ENCODE measurements around the gene OR56A4.

Gene OR56A4, protein sequence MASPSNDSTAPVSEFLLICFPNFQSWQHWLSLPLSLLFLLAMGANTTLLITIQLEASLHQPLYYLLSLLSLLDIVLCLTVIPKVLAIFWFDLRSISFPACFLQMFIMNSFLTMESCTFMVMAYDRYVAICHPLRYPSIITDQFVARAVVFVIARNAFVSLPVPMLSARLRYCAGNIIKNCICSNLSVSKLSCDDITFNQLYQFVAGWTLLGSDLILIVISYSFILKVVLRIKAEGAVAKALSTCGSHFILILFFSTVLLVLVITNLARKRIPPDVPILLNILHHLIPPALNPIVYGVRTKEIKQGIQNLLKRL
- total RNA-seq, result 0 to 0.99 (median 0) reads per million in 17 experiments

- no peak for DNase-seq
Observed at GRCh38 chr11:6006846-6007245, at the start of gene OR56A4. OR56A4 (minus strand) TSS chr11:6006946; CDS start chr11:6002992, 3,954 bp downstream.

- no peak for DNase-seq
Observed at GRCh38 chr11:6055569-6055968, 48.8 kb upstream of the OR56A4 start.

- no peak for DNase-seq
Observed at GRCh38 chr11:6052374-6052773, 45.6 kb upstream of the OR56A4 start.

DNA sequence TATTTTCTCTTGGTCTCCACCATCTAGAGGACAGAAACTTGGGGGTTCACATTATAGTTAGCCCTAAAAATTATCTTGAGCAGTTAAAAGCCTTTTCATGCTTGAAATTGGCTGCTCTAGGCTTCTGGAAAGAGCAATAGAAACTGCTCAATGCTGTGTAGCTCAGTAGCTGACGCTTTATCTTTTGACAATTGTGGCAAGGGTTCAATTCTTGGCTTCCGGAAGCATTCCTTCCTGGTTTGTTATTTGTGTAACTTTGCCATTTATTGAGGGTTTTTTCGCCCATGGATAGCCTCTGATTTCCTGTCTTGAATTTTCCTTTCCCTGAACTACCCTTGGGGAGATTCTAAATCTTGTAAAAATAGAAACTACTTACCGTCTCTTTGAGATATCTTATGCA lies 34.1 kb upstream of the OR56A4 start:
- DNase-seq, result no peak

GRCh38 chr11:6030708-6031405 lies 24.1 kb upstream of the OR56A4 start, which contains the start of gene OR56A1:
OR56A1 (minus strand) TSS chr11:6030758; CDS start chr11:6027692, 3,066 bp downstream.
- no peak for DNase-seq

GRCh38 chr11:6027501-6027900 lies 20.8 kb upstream of the OR56A4 start:
- peak in 3 of 4 experiments; percentile 7 to 19 (median 14) for DNase-seq

GRCh38 chr11:6025056-6025455 lies 18.3 kb upstream of the OR56A4 start:
- DNase-seq, result peak in 1 of 4 experiments; percentile 2

DNA sequence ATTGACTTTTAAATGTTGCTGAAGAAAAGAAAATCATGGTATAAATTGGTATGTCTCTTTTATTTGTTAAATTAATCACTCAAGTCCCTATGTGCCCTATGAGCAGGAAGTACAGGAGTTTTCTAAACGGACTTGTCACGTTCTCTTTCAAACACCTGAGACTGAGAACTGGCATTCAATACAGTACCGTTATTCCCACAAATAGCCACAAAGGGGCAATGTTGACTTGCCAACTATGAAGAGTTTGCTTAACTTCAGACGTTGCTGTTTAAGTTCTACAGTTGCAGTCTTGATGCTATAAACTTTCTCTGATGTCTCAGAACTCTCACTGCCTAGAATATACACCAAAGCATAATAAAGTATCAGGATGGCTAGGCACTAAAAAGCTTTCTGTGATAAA lies 16.2 kb upstream of the OR56A4 start:
- DNase-seq, result peak; percentile 61 to 79 (median 70)

GRCh38 chr11:6013042-6013441 lies 6.3 kb upstream of the OR56A4 start:
- DNase-seq, result no peak

GRCh38 chr11:6012035-6012668 lies 5.4 kb upstream of the OR56A4 start:
- peak; percentile 51 to 80 (median 74) for DNase-seq

DNA sequence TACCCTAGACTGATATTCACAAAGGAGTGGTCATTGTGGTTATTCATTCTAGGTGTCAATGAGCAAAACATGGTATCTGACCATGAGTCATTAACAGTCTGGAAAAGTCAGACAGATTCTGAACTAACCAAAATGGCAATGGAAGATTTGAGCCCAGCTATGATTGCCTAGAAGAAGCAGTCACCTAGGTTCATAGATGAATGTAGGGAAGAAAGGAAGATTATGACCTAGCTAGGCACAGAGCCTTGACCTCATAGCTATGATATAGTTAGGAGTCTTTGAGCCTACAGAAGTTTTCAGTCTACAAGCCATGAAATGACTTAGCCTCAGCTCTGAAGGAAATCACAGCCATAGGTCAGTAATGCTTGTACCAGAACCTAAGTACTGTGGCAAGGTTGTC lies 351 bp downstream of the OR56A4 start:
- DNase-seq, result no peak

- no peak for DNase-seq
Observed at GRCh38 chr11:6002202-6002699, 4.5 kb downstream of the OR56A4 start.

GRCh38 chr11:5994791-5995190 lies 12.0 kb downstream of the OR56A4 start:
- no peak for DNase-seq

DNA sequence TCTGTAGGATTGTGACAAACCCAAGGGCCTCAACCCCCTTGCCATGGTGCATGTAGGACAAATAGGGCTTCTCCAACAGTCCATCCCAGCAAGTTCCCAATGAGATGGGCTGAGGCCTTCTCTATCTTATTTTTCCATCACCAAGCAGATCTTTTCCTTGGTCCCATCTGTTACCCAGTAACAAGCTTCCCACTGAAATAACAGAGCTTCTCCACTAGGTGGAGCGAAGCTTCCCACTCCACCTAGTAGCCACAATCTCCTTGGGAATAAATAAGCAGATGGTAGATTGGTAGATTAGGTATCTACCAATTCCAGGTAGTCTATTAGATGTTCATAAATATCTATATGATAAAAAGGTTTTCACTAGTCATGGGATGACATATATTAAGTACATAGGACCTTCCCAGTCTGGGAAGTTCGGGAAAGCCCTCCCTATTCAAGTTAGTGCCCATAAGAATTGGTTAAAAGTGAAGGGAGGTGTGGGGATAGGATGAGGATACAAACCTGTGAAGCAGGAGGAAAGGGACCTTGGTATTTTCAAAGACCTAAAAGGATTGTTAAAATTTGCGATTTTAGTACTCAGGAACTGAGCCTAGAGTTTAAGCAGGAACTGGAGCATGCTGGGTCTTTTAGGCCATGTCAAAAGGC lies 14.0 kb downstream of the OR56A4 start:
- peak; percentile 39 to 61 (median 46) for DNase-seq

- DNase-seq, result no peak
Observed at GRCh38 chr11:5992150-5992549, 14.6 kb downstream of the OR56A4 start.

- no peak for DNase-seq
Observed at GRCh38 chr11:5989203-5989602, 17.5 kb downstream of the OR56A4 start.

DNA sequence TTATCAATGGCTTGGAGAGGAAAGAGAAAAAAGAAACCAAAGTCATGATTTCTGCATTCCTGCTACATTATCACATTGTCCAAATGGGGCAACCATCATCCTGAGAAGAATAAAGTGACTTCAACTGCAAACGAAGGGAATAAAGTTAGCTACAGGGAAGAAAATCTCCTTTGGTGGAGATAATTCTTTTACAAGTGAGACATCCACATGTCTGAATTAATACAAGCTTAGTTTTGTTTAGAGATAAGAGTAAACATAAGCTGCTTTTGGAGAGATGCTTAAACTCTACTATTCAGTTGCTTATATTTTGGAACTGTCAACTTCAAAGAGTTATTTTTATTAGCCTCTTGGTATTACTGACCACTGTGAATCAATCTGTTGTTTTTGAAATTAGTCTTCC lies 19.9 kb downstream of the OR56A4 start, which contains the start of gene OR52L1:
Gene OR52L1 (minus strand): TSS at position 101 of the 400 bp plus-strand sequence. CDS start 55 bp downstream, at position 46.
- DNase-seq, result no peak

- no peak for DNase-seq
Observed at GRCh38 chr11:5983443-5983842, 23.3 kb downstream of the OR56A4 start.

- no peak for DNase-seq
Observed at GRCh38 chr11:5973530-5973929, 33.2 kb downstream of the OR56A4 start.

DNA sequence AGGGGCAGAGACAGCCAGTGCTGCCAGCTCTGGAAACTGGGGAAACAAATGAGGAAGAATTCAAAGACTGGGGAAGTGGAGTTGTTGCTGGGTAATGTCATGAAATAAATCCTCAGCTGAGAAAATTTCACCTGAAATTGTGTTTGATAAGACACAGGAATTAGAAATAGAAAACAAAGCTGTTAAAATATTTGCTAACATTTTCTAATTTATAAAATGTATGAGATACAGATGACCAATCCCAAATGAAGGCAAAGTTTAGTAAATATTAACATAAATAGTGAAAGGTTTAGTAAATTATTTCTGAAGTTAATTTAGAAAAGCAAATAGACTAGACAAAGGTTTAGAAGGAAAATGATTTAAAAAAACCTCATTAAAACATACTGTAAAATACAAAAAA lies 38.4 kb downstream of the OR56A4 start, which contains the start of gene OR56A5:
Gene OR56A5 (minus strand): TSS at position 101 of the 400 bp plus-strand sequence. CDS start 0 bp downstream, at position 101.
- DNase-seq, result no peak

GRCh38 chr11:5967708-5968107 lies 39.0 kb downstream of the OR56A4 start:
- no peak for DNase-seq

- DNase-seq, result no peak
Observed at GRCh38 chr11:5966958-5967357, 39.8 kb downstream of the OR56A4 start.

Measured in suppressor macrophage (primary cell).